HL-60 (cell line): ENCODE measurements around the gene CELF2.

ENCODE experiments used
- DNase-seq, 2 experiments: peaks; one replicate each; pipeline ENCODE4 v3.0.0-alpha.2; 2010 to 2020; ENCODE audit warnings: low read depth in 1 of 2, low spot score in 1 of 2
- H3K27ac ChIP-seq: fragments of 250-450 bp; sonication (Bioruptor Pico); replicated peaks from 2 replicates; pipeline ENCODE4 v1.5.1; 2020; ENCODE audit warnings: mild to moderate bottlenecking, moderate library complexity
- H3K27me3 ChIP-seq: fragments of 250-450 bp; sonication (Bioruptor Pico); 2 replicates; pipeline ENCODE4 v1.5.1; 2021; ENCODE audit warnings: mild to moderate bottlenecking, moderate library complexity; ENCODE audit not compliant: insufficient read depth, poor library complexity, severe bottlenecking
- H3K4me3 ChIP-seq: replicated peaks from 2 replicates; pipeline ENCODE4 v1.5.1; 2011; ENCODE audit warnings: mild to moderate bottlenecking, control low read depth, low read length; ENCODE audit not compliant: insufficient read depth
- GABPA ChIP-seq: IDR thresholded peaks from 2 replicates; pipeline ENCODE4 v1.6.1; 2012; ENCODE audit warnings: low read depth
- POLR2AphosphoS5 ChIP-seq: IDR thresholded peaks from 2 replicates; pipeline ENCODE4 v1.6.1; 2012; ENCODE audit warnings: low read depth
- SPI1 ChIP-seq: IDR thresholded peaks from 2 replicates; pipeline ENCODE4 v1.6.1; 2012; ENCODE audit warnings: low read depth, mild to moderate bottlenecking, borderline replicate concordance
- TF ChIP-seq, protein P1 (sequence below): IDR thresholded peaks from 2 replicates; pipeline ENCODE4 v1.6.1; 2012; ENCODE audit warnings: low read depth; ENCODE audit not compliant: insufficient replicate concordance
- TF ChIP-seq, protein P2 (sequence below): IDR thresholded peaks from one replicate; pipeline ENCODE4 v1.5.1; 2011; ENCODE audit warnings: low read length, control low read depth, inconsistent platforms; ENCODE audit not compliant: insufficient read depth

The CELF2 gene

DNA sequence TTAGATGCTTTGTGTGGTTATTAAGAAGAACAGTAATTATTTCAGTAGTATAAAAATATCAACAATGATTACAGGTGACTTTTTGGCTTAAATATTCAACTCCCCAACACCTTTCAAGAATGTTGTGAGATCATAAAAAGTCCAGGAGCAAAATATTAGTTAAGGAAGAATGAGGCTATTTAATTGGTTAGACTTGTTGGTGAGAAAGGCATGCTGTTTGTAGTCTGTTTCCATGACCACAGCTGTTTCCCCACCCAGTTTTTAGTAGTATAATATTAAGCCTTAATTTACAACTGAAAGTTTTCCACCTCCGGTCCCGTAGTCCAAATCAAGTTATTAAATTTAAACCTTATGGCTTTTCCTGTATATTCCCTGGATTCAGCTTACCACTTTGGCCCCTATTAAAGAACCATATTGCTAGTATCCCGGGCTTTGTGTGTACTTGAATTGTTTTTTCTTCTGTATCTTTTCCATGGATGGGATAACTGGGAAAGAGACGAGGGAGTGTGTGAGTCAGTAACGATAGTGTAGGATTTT, 133.3 kb downstream of the CELF2 start:
- TF ChIP-seq POLR2AphosphoS5 = no peak
- no peak for TF ChIP-seq SPI1
- TF ChIP-seq GABPA = no peak
- TF ChIP-seq, protein P1, sequence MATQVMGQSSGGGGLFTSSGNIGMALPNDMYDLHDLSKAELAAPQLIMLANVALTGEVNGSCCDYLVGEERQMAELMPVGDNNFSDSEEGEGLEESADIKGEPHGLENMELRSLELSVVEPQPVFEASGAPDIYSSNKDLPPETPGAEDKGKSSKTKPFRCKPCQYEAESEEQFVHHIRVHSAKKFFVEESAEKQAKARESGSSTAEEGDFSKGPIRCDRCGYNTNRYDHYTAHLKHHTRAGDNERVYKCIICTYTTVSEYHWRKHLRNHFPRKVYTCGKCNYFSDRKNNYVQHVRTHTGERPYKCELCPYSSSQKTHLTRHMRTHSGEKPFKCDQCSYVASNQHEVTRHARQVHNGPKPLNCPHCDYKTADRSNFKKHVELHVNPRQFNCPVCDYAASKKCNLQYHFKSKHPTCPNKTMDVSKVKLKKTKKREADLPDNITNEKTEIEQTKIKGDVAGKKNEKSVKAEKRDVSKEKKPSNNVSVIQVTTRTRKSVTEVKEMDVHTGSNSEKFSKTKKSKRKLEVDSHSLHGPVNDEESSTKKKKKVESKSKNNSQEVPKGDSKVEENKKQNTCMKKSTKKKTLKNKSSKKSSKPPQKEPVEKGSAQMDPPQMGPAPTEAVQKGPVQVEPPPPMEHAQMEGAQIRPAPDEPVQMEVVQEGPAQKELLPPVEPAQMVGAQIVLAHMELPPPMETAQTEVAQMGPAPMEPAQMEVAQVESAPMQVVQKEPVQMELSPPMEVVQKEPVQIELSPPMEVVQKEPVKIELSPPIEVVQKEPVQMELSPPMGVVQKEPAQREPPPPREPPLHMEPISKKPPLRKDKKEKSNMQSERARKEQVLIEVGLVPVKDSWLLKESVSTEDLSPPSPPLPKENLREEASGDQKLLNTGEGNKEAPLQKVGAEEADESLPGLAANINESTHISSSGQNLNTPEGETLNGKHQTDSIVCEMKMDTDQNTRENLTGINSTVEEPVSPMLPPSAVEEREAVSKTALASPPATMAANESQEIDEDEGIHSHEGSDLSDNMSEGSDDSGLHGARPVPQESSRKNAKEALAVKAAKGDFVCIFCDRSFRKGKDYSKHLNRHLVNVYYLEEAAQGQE = no peak
- TF ChIP-seq, protein P2, sequence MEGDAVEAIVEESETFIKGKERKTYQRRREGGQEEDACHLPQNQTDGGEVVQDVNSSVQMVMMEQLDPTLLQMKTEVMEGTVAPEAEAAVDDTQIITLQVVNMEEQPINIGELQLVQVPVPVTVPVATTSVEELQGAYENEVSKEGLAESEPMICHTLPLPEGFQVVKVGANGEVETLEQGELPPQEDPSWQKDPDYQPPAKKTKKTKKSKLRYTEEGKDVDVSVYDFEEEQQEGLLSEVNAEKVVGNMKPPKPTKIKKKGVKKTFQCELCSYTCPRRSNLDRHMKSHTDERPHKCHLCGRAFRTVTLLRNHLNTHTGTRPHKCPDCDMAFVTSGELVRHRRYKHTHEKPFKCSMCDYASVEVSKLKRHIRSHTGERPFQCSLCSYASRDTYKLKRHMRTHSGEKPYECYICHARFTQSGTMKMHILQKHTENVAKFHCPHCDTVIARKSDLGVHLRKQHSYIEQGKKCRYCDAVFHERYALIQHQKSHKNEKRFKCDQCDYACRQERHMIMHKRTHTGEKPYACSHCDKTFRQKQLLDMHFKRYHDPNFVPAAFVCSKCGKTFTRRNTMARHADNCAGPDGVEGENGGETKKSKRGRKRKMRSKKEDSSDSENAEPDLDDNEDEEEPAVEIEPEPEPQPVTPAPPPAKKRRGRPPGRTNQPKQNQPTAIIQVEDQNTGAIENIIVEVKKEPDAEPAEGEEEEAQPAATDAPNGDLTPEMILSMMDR = no peak
- no peak for DNase-seq
- Histone ChIP-seq H3K27ac (no peak overlapping the region), H3K27me3 (no peaks in the 10 kb centered on the region), H3K4me3 (no peak overlapping the region)

DNA sequence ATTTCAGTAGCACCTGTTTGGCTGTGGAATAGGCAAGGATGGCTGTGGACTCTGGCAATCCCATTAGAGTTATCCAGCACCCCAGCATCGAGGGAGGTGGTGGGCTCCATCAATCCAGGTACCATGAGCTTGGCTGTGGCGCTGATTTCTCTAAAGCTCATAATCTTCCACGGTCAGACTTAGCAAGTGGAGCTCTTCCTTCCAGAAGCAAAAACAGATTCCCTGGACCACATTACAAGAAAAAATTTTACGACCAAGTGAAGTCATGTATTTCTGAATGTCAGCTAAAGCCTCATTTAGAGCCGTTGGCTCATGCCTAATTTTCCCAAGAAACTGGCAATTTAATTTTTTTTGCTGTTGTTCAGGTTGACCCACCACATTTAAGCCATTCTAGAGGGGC, 135.1 kb downstream of the CELF2 start:
- H3K27me3 ChIP-seq = no peaks in the 10 kb centered on the region
- no peak overlapping the region for H3K27ac ChIP-seq
- no peak overlapping the region for H3K4me3 ChIP-seq
- no peak for DNase-seq
- TF ChIP-seq, protein P1 = no peak
- TF ChIP-seq GABPA (no peak), SPI1 (no peak), POLR2AphosphoS5 (no peak)
- TF ChIP-seq, protein P2 = no peak

DNA sequence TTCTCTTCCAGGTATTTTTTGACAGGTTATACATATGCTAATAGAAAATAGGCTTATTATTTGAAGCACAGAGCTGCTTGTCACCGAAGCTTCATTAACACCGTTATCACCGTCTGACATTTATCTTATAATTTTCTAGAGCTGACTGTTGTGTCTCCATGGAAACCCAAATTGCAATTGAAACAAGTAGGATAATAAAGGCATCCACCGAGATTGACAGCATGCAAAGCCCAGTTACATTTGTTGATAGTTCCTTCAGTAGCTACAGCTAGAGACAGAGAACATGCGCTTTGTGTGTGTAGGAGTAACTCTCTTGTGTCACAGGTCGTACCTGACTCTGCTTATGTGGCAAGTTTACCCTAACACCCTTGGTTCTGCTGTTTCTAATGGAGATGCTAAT, 135.6 kb downstream of the CELF2 start:
- H3K27me3 ChIP-seq = no peaks in the 10 kb centered on the region
- no peak for DNase-seq
- TF ChIP-seq SPI1 (no peak), POLR2AphosphoS5 (no peak), GABPA (no peak)
- TF ChIP-seq, protein P1 = no peak
- TF ChIP-seq, protein P2 = no peak
- no peak overlapping the region for H3K27ac ChIP-seq
- H3K4me3 ChIP-seq = no peak overlapping the region
